Stimulated activated memory B cell treated with anti-CD40 and anti-IgM and Interleukin-4, amounts not matched to agents 10 μg/mL and 1 μg/mL and 100 μg/mL, for 72 hours (primary cell): ENCODE data around the gene C16orf89.
"Not testable (repeated sequence)": the region's sequence is repeated elsewhere in the genome, so short reads cannot be mapped to it uniquely, and the experiment has no call there.

ENCODE experiments used
- ATAC-seq: fragments of 150-1000 bp; cut with Tn5 transposase; 2 replicates; pipeline ENCODE4 v1.10.0; 2021
- H3K27ac Mint-ChIP-seq: one replicate; pipeline ENCODE4 v1.8.0; 2022; ENCODE audit warnings: mild to moderate bottlenecking, mixed read lengths
- H3K27me3 Mint-ChIP-seq: one replicate; pipeline ENCODE4 v1.8.0; 2022; ENCODE audit warnings: mixed read lengths
- H3K36me3 Mint-ChIP-seq: one replicate; pipeline ENCODE4 v1.8.0; 2022; ENCODE audit warnings: mixed read lengths
- H3K4me1 Mint-ChIP-seq: one replicate; pipeline ENCODE4 v1.8.0; 2022; ENCODE audit warnings: mixed read lengths
- H3K4me3 Mint-ChIP-seq: one replicate; pipeline ENCODE4 v1.8.0; 2022; ENCODE audit warnings: mild to moderate bottlenecking, moderate library complexity, mixed read lengths
- H3K9me3 Mint-ChIP-seq: one replicate; pipeline ENCODE4 v1.8.0; 2022; ENCODE audit warnings: mixed read lengths

The C16orf89 gene

DNA sequence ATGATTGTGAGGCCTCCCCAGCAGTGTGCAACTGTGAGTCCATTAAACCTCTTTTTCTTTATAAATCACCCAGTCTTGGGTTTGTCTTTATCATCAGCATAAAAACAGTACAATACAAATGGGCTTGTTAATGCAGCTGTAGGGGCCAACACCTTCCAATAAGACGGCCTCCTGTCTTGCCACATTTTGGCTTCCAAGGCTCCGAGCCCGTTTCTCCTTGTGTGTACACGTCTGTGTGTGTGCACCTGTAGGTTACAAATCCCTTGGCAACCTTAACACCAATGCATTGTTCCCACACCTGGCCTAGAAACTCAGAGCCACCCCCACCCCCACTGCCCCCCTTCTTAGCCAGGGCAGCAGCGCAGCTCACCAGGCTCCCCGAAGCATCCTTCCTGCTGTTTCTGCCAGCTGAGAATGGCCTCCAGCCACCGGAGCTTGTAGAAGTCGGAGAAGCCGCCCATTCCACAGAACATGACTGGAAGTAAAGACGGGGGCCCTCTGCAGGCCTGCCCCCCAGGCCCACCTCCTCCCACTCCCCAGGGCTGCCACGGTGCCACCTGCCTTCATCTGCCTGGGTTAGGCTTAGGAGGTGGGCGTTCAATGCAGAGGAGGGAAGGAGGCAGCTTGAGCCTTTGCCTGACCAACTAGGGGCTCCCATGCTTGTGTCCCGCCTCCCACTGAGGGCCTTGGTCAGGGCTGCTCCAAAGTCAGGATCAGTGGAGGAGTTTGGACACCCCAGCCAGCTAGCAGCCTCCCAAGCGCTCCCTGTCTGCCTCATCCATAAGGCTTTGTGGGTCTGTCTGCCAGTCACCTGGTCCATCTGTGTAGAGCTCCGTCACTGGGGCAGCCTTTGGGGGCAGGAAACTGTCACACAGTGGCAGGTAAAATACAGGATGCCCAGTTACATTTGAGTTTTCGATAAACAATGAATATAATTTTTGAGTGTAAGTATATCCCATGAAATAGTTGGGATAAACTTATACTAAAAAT, 10.6 kb downstream of the C16orf89 start:
- Mint-ChIP-seq H3K36me3 (no peaks in the 10 kb centered on the region), H3K4me1 (no peaks in the 10 kb centered on the region), H3K27ac (no peak overlapping the region), H3K27me3 (peaks cover 29% of the 10 kb centered on the region), H3K9me3 (peaks cover 10% of the 10 kb centered on the region), H3K4me3 (no peak overlapping the region)
- no peak for ATAC-seq

DNA sequence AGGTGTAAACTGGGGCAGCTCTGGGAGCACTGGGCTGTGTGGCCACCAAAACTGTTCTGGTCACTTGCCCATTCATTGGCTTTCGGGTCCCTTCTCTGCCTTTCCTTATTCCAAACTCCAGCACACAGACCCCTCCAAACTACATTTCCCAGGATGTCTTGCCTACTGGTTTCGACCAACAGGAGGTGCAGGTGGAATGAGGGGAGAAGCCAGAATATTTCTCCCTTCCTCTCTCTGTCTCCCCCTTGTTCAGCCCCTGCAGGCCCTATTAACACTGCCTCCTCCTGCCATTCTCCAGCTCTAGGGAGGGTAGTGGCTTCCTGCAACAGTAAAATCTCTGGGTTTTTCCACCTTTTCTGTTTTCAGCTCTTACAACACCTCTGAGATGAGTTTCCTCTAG, 18.8 kb downstream of the C16orf89 start:
- peaks cover 49% of the 10 kb centered on the region for H3K27me3 Mint-ChIP-seq
- ATAC-seq = no peak
- H3K4me3 Mint-ChIP-seq = no peak overlapping the region
- H3K9me3 Mint-ChIP-seq = peaks cover 21% of the 10 kb centered on the region
- no peaks in the 10 kb centered on the region for H3K4me1 Mint-ChIP-seq
- peaks cover 16% of the 10 kb centered on the region for H3K36me3 Mint-ChIP-seq
- H3K27ac Mint-ChIP-seq = no peak overlapping the region

DNA sequence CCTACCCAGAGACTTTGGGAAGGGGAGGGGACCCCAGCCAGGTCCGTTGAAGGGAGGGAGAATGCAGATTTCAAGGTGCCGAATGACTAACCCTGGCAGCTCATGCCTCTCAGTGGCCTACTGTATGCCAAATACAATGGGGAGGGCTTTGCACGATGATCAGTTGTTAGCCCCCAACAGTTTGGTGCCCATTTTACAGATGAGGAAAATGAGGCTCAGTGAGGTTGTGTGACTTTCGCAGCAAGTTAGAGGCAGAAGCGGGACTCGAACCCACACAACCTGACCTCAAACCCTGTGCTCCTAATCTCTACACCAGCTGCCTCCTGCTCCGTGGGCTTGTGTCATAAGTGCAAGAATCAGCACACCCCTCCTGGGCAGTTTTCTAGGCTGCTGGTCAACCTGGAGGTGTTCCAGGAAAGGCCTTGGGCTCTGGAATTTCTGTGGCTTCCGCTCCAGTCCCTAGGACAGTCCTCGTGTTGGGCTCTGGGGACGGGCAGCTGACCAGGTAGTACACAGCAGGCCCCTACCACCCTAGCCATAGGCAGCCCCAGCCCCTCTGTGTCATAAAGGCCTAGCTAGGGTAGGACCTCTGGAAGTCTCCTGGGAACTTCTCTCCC, 20.1 kb downstream of the C16orf89 start:
- peaks cover 16% of the 10 kb centered on the region for H3K36me3 Mint-ChIP-seq
- peaks cover 60% of the 10 kb centered on the region for H3K27me3 Mint-ChIP-seq
- no peak overlapping the region for H3K27ac Mint-ChIP-seq
- no peak overlapping the region for H3K4me3 Mint-ChIP-seq
- no peak for ATAC-seq
- peaks cover 10% of the 10 kb centered on the region for H3K4me1 Mint-ChIP-seq
- peaks cover 13% of the 10 kb centered on the region for H3K9me3 Mint-ChIP-seq

DNA sequence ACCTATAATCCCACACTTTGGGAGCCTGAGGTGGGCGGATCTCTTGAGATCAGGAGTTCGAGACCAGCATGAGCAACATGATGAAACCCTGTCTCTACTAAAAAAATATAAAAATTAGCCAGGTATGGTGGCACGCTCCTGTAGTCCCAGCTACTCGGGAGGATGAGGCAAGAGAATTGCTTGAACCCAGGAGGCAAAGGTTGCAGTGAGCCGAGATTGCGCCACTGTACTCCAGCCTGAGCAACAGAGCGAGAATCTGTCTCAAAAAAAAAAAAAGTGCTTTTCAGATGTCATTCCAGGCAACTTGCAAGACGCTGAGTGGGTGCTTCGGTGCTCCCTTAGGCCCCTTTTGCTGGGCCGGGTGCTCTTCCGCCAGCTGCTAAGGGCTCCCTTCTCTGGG, 21.2 kb downstream of the C16orf89 start:
- peaks cover 16% of the 10 kb centered on the region for H3K36me3 Mint-ChIP-seq
- H3K27ac Mint-ChIP-seq, ATAC-seq, H3K4me3 Mint-ChIP-seq, H3K4me1 Mint-ChIP-seq, H3K9me3 Mint-ChIP-seq: not testable (repeated sequence)
- H3K27me3 Mint-ChIP-seq = peaks cover 63% of the 10 kb centered on the region

DNA sequence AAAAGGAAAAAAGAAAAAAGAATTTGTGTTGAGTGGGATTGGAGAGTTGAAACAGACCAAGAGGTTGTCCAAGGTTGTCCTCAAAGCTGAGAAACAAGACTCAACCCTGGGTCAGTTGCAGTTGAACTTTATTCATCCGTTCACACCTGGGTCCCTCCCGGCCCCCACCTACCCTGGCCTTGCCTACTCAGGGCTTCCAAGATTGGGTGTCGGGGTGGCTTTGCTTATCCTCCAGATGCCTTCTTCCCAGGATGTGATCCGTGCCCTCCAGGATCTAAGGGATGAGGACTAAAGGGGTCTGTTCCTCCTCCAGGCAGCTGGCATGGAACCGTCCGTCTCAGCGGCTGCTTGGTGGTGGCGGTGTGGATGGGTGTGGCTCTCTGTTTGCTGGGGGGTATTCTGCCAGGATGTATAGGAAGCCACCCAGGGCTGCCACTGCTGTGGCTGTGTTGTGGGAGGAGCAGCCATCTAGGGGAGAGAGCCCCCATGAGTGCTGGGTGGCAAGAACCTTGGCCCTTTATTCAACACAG, 21.7 kb downstream of the C16orf89 start:
- Mint-ChIP-seq H3K27ac (no peak overlapping the region), H3K9me3 (peaks cover 6% of the 10 kb centered on the region), H3K4me3 (no peak overlapping the region), H3K4me1 (peaks cover 10% of the 10 kb centered on the region), H3K27me3 (peaks cover 63% of the 10 kb centered on the region), H3K36me3 (peaks cover 16% of the 10 kb centered on the region)
- ATAC-seq = no peak

DNA sequence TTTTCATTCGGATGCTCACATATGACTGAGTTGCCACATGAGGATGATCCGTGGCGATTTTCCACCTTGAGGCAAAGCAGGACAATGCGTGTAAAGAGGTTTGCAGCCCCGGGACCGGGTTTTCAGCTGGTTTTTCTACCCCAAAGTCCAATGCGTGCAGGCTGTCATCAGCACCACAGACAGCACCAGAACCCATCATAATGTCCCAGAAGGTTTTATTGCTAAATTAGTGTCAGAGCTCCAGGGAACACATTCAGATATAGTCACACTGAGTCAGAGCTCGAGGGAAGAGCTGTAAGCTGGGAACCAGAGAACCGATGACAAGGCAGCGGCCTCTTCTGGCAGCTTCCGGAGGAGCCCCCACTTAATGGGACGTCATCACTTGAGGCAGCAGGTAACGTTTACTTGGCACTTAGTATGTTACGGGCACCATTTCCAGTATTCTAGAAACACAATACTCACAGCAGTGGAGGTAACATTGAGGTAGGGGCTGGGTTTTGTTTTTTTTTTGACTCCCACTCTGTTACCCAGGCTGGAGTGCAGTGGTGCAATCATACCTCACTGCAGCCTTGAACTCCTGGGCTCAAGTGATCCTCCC, 23.1 kb downstream of the C16orf89 start:
- no peak for ATAC-seq
- Mint-ChIP-seq H3K27ac (no peak overlapping the region), H3K4me3 (no peak overlapping the region), H3K27me3 (peaks cover 50% of the 10 kb centered on the region), H3K9me3 (no peaks in the 10 kb centered on the region), H3K4me1 (peaks cover 10% of the 10 kb centered on the region), H3K36me3 (peaks cover 10% of the 10 kb centered on the region)

DNA sequence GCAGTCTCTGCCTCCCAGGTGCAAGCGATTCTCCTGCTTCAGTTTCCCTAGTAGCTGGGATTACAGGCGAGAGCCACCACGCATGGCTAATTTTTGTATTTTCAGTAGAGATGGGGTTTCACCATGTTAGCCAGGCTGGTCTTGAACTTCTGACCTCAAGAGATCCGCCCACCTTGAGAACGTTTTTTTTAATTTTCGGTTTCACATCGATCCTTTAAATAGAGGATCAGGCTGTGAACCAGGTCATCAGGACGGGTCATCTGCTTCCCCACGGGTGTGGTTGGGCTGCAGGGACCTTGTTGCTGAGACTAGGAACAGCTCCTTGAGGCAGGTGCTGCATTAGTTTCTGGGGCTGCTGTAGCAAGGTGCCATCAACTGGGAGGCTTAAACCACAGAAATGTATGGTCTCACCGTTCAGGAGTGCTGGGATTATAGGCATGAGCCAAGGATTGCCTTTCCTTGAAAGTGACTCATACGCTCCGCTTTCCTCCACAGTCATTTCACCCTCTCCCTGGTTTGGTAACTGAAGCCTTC, 24.1 kb downstream of the C16orf89 start:
- H3K36me3 Mint-ChIP-seq = peaks cover 4% of the 10 kb centered on the region
- H3K9me3 Mint-ChIP-seq = no peaks in the 10 kb centered on the region
- H3K4me3 Mint-ChIP-seq = no peak overlapping the region
- peak; percentile 63 for ATAC-seq
- H3K27me3 Mint-ChIP-seq = peaks cover 39% of the 10 kb centered on the region
- H3K27ac Mint-ChIP-seq = no peak overlapping the region
- H3K4me1 Mint-ChIP-seq = peaks cover 12% of the 10 kb centered on the region

DNA sequence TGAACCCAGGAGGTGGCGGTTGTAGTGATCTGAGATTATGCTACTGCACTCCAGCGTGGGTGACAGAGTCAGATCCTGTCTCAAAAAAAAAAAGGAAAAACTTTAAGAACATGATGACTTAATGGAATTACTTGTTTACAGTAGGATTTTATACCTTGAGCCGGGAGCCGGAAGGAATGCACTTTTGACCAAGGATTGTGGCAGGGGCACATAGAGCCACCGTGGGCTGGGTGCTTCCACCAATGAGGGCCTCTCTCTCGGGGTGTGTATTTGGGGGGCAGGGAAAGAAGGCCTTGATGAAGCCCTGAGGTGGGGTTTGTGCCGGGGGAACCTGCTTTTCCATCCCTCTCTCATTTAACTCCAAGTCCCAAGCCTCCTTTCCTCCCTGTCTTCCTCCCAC, 25.3 kb downstream of the C16orf89 start:
- Mint-ChIP-seq H3K4me1 (peaks cover 15% of the 10 kb centered on the region), H3K27ac (no peak overlapping the region), H3K9me3 (no peaks in the 10 kb centered on the region), H3K36me3 (no peaks in the 10 kb centered on the region), H3K4me3 (no peak overlapping the region), H3K27me3 (peaks cover 27% of the 10 kb centered on the region)
- no peak for ATAC-seq

DNA sequence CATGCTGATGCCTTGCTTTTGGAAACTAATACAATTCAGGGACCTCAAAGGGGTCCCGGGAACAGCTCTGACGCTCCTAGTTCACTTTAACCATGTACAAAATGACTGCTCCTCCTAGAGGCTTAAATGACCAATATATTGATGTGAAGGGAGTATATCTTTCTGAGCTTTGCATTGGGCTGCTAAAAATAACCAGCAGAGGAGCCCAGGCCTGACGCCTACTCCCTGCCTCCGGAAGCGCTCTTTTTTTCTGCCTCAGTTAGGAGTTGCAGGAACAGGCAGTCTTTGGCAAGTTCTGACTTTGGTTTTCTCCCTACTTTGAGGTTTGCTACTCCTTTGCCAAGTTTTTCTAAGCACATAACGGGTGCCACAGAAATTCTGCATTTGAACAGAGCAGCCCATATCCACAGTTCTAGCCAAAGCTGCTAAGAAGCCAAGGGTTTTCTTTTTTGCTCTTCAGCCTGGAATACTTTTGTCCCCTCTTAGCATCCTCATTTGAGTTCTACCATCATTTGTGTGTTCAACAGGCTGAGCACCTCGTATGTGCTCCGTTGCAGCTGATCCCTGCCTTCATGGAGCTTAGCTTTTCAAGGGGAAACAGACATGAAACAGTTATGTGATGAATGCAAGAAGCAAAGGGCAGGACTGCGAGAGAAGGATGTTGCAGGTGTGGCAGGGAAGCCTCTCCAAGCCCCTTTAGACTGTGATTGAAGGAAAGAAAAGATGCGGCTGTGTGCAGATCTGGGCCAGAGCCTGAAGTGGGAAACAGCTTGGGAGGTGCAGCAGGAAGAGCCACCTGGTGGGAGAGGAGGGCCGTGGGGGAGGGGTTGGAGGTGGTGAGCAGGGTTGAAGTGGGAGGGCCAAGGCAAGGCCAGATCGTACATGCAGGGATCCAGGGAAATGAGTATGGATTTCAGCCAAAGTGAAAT, 29.3 kb downstream of the C16orf89 start:
- Mint-ChIP-seq H3K4me1 (peaks cover 39% of the 10 kb centered on the region), H3K27me3 (peaks cover 12% of the 10 kb centered on the region)

DNA sequence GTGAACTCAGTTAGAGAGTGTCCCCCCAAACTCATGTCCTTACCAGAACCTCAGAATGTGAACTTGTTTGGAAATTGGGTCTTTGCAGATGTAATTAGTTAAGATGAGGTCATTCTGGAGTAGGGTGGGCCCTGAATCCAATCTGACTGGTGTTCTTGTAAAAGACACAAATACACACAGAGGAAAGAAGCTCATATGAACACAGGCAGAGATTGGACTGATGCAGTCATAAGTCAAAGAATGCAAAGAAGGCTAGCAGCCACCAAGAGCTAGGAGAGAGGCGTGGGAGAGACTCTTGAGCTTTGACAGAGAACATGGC, 29.9 kb downstream of the C16orf89 start:
- Mint-ChIP-seq H3K27me3 (peaks cover 5% of the 10 kb centered on the region), H3K4me3 (no peak overlapping the region), H3K4me1 (peaks cover 34% of the 10 kb centered on the region)

More for the DNA sequence above, 29.3 kb downstream of the C16orf89 start:
- Mint-ChIP-seq H3K36me3 (peaks cover 3% of the 10 kb centered on the region), H3K9me3 (no peaks in the 10 kb centered on the region), H3K27ac (no peak overlapping the region), H3K4me3 (no peak overlapping the region)
- no peak for ATAC-seq

DNA sequence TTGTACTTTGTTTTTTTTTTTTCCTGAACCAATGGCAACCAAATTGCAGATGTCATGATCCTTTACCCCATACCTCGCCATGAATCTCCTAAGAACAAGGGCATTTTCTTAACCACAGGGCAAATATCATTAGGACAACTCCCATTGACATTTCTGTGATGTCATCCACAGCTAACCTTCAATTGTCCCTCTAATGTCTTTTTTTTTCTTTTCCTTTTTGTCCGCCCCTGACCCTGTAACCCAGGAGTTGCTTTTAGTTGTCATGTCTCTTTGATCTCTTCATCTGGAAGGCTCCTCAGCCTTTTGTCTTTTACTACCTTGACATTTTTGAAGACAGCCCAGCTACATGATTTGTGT, 31.6 kb downstream of the C16orf89 start:
- Mint-ChIP-seq H3K36me3 (peaks cover 10% of the 10 kb centered on the region), H3K27me3 (no peaks in the 10 kb centered on the region), H3K27ac (peak overlapping the region; percentile 82), H3K9me3 (no peaks in the 10 kb centered on the region), H3K4me3 (peak overlapping the region; percentile 75), H3K4me1 (peaks cover 34% of the 10 kb centered on the region)
- ATAC-seq = no peak

More for the DNA sequence above, 29.9 kb downstream of the C16orf89 start:
- no peaks in the 10 kb centered on the region for H3K9me3 Mint-ChIP-seq
- ATAC-seq = no peak
- H3K36me3 Mint-ChIP-seq = peaks cover 7% of the 10 kb centered on the region
- H3K27ac Mint-ChIP-seq = no peak overlapping the region

DNA sequence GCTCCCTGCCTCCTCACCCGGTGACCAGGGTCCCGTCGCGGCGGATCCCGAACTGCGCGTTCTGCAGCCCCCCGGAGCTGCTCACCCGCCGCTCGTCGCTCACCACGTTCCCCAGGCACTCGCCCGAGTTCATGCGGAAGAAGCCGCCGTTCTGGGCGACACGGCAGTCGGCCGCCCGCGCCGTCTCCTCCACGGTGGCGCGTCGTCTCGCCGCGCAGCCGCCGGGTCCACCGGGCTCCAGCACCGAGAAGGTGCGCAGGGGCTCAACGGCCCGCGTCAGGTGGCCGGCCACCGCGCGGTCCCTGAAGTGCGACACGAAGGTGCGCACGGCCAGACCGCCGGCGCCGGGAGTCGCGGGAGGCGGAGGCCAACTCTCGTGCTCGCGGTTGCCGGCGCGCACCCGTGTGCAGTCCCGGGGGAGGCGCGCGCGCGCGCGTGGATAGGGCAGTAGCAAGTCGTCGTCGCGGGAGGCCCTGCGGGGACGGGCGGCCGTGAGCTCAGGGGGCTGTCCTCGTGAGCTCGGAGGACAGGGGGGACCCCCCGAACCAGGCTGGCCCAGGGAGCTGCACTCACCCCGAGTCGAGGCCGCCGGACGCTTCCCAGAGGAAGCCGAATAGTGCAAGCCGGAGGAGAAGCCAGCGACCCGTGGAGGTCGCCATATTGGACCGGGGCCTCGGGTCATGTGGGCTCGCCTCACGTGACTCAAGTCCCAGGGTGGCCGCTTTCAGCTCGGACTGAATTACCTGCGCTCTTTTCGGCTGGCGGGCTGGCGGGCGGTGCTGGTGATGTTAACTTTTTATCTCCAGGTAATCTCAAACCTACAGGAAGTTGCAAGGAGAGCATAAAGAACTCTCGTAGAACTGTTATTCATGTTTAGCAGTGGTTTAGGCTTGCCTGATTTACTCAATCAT, 32.2 kb downstream of the C16orf89 start, which contains the start of gene NAGPA:
Gene NAGPA (minus strand): TSS at position 680 of the 911 bp plus-strand sequence. CDS start 21 bp downstream, at position 659.
- H3K36me3 Mint-ChIP-seq = peaks cover 16% of the 10 kb centered on the region
- peaks cover 34% of the 10 kb centered on the region for H3K4me1 Mint-ChIP-seq
- H3K9me3 Mint-ChIP-seq = no peaks in the 10 kb centered on the region
- peak within 1 kb of the TSS; percentile 75 for H3K4me3 Mint-ChIP-seq
- peak within 1 kb of the TSS; percentile 82 for H3K27ac Mint-ChIP-seq
- no peaks in the 10 kb centered on the region for H3K27me3 Mint-ChIP-seq
- peak; percentile 94 for ATAC-seq

DNA sequence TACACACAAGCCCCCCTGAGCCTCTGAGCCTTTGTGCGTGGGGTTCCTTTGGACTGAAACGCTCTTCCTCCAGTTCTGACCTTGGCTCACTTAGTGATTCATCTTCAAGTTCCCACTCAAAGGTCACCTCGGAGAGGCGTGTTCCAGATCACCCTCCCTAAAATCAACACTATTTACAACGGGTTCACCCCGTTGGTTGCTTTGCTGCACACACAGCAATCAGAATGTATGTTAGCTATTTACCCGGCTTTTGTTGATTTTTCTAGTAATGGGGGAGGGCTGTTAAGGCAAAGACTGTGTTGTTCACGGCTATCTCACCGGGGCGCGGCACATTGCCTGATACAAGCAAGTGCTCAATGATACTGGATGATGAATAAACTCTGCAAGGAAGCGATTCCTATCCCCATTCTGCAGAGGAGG, 33.0 kb downstream of the C16orf89 start:
- ATAC-seq = no peak
- H3K9me3 Mint-ChIP-seq = no peaks in the 10 kb centered on the region
- peak overlapping the region; percentile 82 for H3K27ac Mint-ChIP-seq
- peaks cover 34% of the 10 kb centered on the region for H3K4me1 Mint-ChIP-seq
- no peaks in the 10 kb centered on the region for H3K27me3 Mint-ChIP-seq
- peaks cover 23% of the 10 kb centered on the region for H3K36me3 Mint-ChIP-seq
- peak overlapping the region; percentile 75 for H3K4me3 Mint-ChIP-seq
